Measurements from ENCODE around the gene SH2D1A. TPM values are rescaled to one million over a fixed set of nuclear protein-coding genes. Genes with fewer than 3 reads are reported as not detected.
A peak's percentile ranks its signal among the peaks of the same experiment; 100 is the strongest.

The SH2D1A gene
- total RNA-seq, 1 donor from 2014 or later, result 0.21 TPM

GRCh38 chrX:124373348-124373747 lies 27.0 kb downstream of the SH2D1A start:
- Mint-ChIP-seq H3K27ac (ENCODE audit: unreplicated experiment) (no peak overlapping the region), H3K9me3 (ENCODE audit: unreplicated experiment) (no peaks in the 10 kb centered on the region), H3K4me1 (ENCODE audit: unreplicated experiment) (peaks cover 19% of the 10 kb centered on the region), H3K27me3 (ENCODE audit: unreplicated experiment) (peaks cover 4% of the 10 kb centered on the region), H3K36me3 (ENCODE audit: unreplicated experiment) (no peaks in the 10 kb centered on the region), H3K4me3 (ENCODE audit: unreplicated experiment) (no peak overlapping the region)
- DNase-seq (ENCODE audit: extremely low spot score, unreplicated experiment), result no peak
- TF ChIP-seq CTCF (IDR thresholded peaks at IDR 0.05), result no peak

- no peaks in the 10 kb centered on the region for H3K27me3 Mint-ChIP-seq (ENCODE audit: unreplicated experiment)
- no peak for DNase-seq (ENCODE audit: extremely low spot score, unreplicated experiment)
- no peaks in the 10 kb centered on the region for H3K36me3 Mint-ChIP-seq (ENCODE audit: unreplicated experiment)
- no peak for TF ChIP-seq CTCF (IDR thresholded peaks at IDR 0.05)
- no peak overlapping the region for H3K4me3 Mint-ChIP-seq (ENCODE audit: unreplicated experiment)
- H3K27ac Mint-ChIP-seq (ENCODE audit: unreplicated experiment), result no peak overlapping the region
- no peaks in the 10 kb centered on the region for H3K9me3 Mint-ChIP-seq (ENCODE audit: unreplicated experiment)
- H3K4me1 Mint-ChIP-seq (ENCODE audit: unreplicated experiment), result peaks cover 25% of the 10 kb centered on the region
Observed at GRCh38 chrX:124378643-124379042, 32.3 kb downstream of the SH2D1A start.

GRCh38 chrX:124383354-124383753 lies 37.0 kb downstream of the SH2D1A start:
- Mint-ChIP-seq H3K27ac (ENCODE audit: unreplicated experiment) (no peak overlapping the region), H3K4me3 (ENCODE audit: unreplicated experiment) (no peak overlapping the region), H3K9me3 (ENCODE audit: unreplicated experiment) (no peaks in the 10 kb centered on the region), H3K4me1 (ENCODE audit: unreplicated experiment) (peaks cover 9% of the 10 kb centered on the region), H3K36me3 (ENCODE audit: unreplicated experiment) (no peaks in the 10 kb centered on the region), H3K27me3 (ENCODE audit: unreplicated experiment) (peaks cover 14% of the 10 kb centered on the region)
- no peak for DNase-seq (ENCODE audit: extremely low spot score, unreplicated experiment)
- TF ChIP-seq CTCF (IDR thresholded peaks at IDR 0.05), result no peak

- Mint-ChIP-seq H3K4me1 (ENCODE audit: unreplicated experiment) (no peaks in the 10 kb centered on the region), H3K36me3 (ENCODE audit: unreplicated experiment) (no peaks in the 10 kb centered on the region), H3K27ac (ENCODE audit: unreplicated experiment) (no peak overlapping the region), H3K9me3 (ENCODE audit: unreplicated experiment) (no peaks in the 10 kb centered on the region), H3K27me3 (ENCODE audit: unreplicated experiment) (peaks cover 19% of the 10 kb centered on the region), H3K4me3 (ENCODE audit: unreplicated experiment) (no peak overlapping the region)
- TF ChIP-seq CTCF (IDR thresholded peaks at IDR 0.05), result no peak
- DNase-seq (ENCODE audit: extremely low spot score, unreplicated experiment), result no peak
Observed at GRCh38 chrX:124386401-124386800, 40.0 kb downstream of the SH2D1A start.

- peaks cover 21% of the 10 kb centered on the region for H3K27me3 Mint-ChIP-seq (ENCODE audit: unreplicated experiment)
- H3K36me3 Mint-ChIP-seq (ENCODE audit: unreplicated experiment), result no peaks in the 10 kb centered on the region
- no peak for DNase-seq (ENCODE audit: extremely low spot score, unreplicated experiment)
- no peak overlapping the region for H3K4me3 Mint-ChIP-seq (ENCODE audit: unreplicated experiment)
- H3K9me3 Mint-ChIP-seq (ENCODE audit: unreplicated experiment), result no peaks in the 10 kb centered on the region
- H3K27ac Mint-ChIP-seq (ENCODE audit: unreplicated experiment), result no peak overlapping the region
- H3K4me1 Mint-ChIP-seq (ENCODE audit: unreplicated experiment), result no peaks in the 10 kb centered on the region
- TF ChIP-seq CTCF (IDR thresholded peaks at IDR 0.05), result peak; percentile 82
Observed at GRCh38 chrX:124388562-124388961, 42.2 kb downstream of the SH2D1A start.

Data from osteocyte (in vitro differentiated cells).